Measurements from ENCODE around the gene HS3ST6. TPM values are rescaled to one million over a fixed set of nuclear protein-coding genes. Genes with fewer than 3 reads are reported as not detected.
A peak's percentile ranks its signal among the peaks of the same experiment; 100 is the strongest.

Gene HS3ST6
- total and polyA plus RNA-seq, 2 of the 13 experiments (the other 11 are each of a cell fraction or from before 2014, with no cell fraction given): not detected

- TF ChIP-seq ZBTB37 (CRISPR knock-in tag; IDR thresholded peaks at IDR 0.05) (peak; percentile 76), ZNF691 (CRISPR knock-in tag; IDR thresholded peaks at IDR 0.05; ENCODE audit: borderline replicate concordance, low read depth) (peak; percentile 35; the same call in 1 of the 2 replicates), WIZ (CRISPR knock-in tag; IDR thresholded peaks at IDR 0.05) (no peak; the same call in 1 of the 2 replicates), DRAP1 (CRISPR knock-in tag; IDR thresholded peaks at IDR 0.05) (peak; percentile 69), IRF1 (CRISPR knock-in tag; IDR thresholded peaks at IDR 0.05; ENCODE audit: low read depth) (no peak), POLR2AphosphoS2 (IDR thresholded peaks at IDR 0.05; ENCODE audit: low read depth, low read length) (no peak), SMYD3 (CRISPR knock-in tag; IDR thresholded peaks at IDR 0.05) (peak; percentile 64; the same call in 1 of the 2 replicates), MATR3 (CRISPR knock-in tag; IDR thresholded peaks at IDR 0.05) (no peak), AKAP8 (CRISPR knock-in tag; IDR thresholded peaks at IDR 0.05) (peak; percentile 18; the same call in 1 of the 2 replicates), ZNF44 (CRISPR knock-in tag; IDR thresholded peaks at IDR 0.05) (no peak; the same call in 1 of the 2 replicates), ZNF547 (CRISPR knock-in tag; IDR thresholded peaks at IDR 0.05) (peak; percentile 65), KLF9 (CRISPR knock-in tag; IDR thresholded peaks at IDR 0.05; ENCODE audit: low read depth) (peak; percentile 67; the same call in 1 of the 2 replicates), ZMYM3 (CRISPR knock-in tag; IDR thresholded peaks at IDR 0.05) (peak; percentile 28; the same call in 1 of the 2 replicates), ZNF800 (CRISPR knock-in tag; IDR thresholded peaks at IDR 0.05) (no peak), SYNCRIP (IDR thresholded peaks at IDR 0.05; ENCODE audit: insufficient read depth, low read depth, low read length) (no peak), TRAFD1 (CRISPR knock-in tag; IDR thresholded peaks at IDR 0.05; ENCODE audit: borderline replicate concordance) (no peak), ZNF513 (CRISPR knock-in tag; conservative IDR thresholded peaks at IDR 0.05) (no peak)
Measured at GRCh38 chr16:1940273-1941161, 22.3 kb upstream of the HS3ST6 start (continued).
